Liver (tissue), 9 donors: Measurements from ENCODE around the gene NPC1L1. TPM values are rescaled to one million over a fixed set of nuclear protein-coding genes. Genes with fewer than 3 reads are reported as not detected.

Source experiments
- DNase-seq: peaks from one replicate; pipeline ENCODE4 v3.0.0-alpha.2; 2017; ENCODE audit warnings: low spot score
- H3K27ac ChIP-seq, 2 donors: one replicate each; pipeline ENCODE4 v1.7.0; 2013; ENCODE audit warnings: inconsistent platforms in 2 of 2, low read length in 2 of 2, control low read depth in 1 of 2, low read depth in 1 of 2, mild to moderate bottlenecking in 1 of 2
- H3K27me3 ChIP-seq, 4 donors: one replicate each; pipeline versions ENCODE4 v1.6.1 to v1.7.0; 2013; ENCODE audit warnings: low read length in 3 of 4, inconsistent platforms in 1 of 4, mild to moderate bottlenecking in 1 of 4, moderate library complexity in 1 of 4; ENCODE audit not compliant: control insufficient read depth in 4 of 4, insufficient read depth in 4 of 4
- H3K36me3 ChIP-seq, 4 donors: one replicate each; pipeline versions ENCODE4 v1.6.1 to v1.7.0; 2013; ENCODE audit warnings: low read length in 3 of 4, mild to moderate bottlenecking in 3 of 4, low read depth in 1 of 4, moderate library complexity in 1 of 4; ENCODE audit not compliant: control insufficient read depth in 4 of 4, insufficient read depth in 3 of 4
- H3K4me1 ChIP-seq, 4 donors: one replicate each; pipeline versions ENCODE4 v1.6.1 to v1.7.0; 2013; ENCODE audit warnings: low read length in 3 of 4, mild to moderate bottlenecking in 3 of 4, moderate library complexity in 1 of 4; ENCODE audit not compliant: control insufficient read depth in 4 of 4, insufficient read depth in 4 of 4
- H3K4me3 ChIP-seq, 3 donors: one replicate each; pipeline versions ENCODE4 v1.6.1 to v1.7.0; 2013; ENCODE audit warnings: low read length in 3 of 3, control low read depth in 1 of 3, low read depth in 1 of 3, mild to moderate bottlenecking in 1 of 3
- H3K9ac ChIP-seq, 2 donors: one replicate each; pipeline ENCODE4 v1.7.0; 2013; ENCODE audit warnings: low read length in 2 of 2, mild to moderate bottlenecking in 2 of 2, moderate library complexity in 2 of 2, control low read depth in 1 of 2, low read depth in 1 of 2
- H3K9me3 ChIP-seq, 4 donors: one replicate each; pipeline versions ENCODE4 v1.6.1 to v1.7.0; 2013; ENCODE audit warnings: low read length in 3 of 4; ENCODE audit not compliant: control insufficient read depth in 4 of 4
- EGR1 ChIP-seq, 2 donors: IDR thresholded peaks; 2 replicates each; pipeline ENCODE4 v1.6.1; 2016 to 2018; ENCODE audit warnings: antibody characterized with exemption in 2 of 2, low read depth in 2 of 2
- FOXA1 ChIP-seq: IDR thresholded peaks from 2 replicates; pipeline ENCODE4 v1.6.1; 2016; ENCODE audit warnings: antibody characterized with exemption
- FOXA2 ChIP-seq: IDR thresholded peaks from 2 replicates; pipeline ENCODE4 v1.6.1; 2016; ENCODE audit warnings: antibody characterized with exemption
- GABPA ChIP-seq, 2 donors: IDR thresholded peaks in 1 of 2; conservative IDR thresholded peaks in 1 of 2; 2 replicates each; pipeline ENCODE4 v1.6.1; 2016; ENCODE audit warnings: antibody characterized with exemption in 2 of 2, mild to moderate bottlenecking in 1 of 2, moderate library complexity in 1 of 2
- HNF4A ChIP-seq, 2 donors: conservative IDR thresholded peaks; 2 replicates each; pipeline ENCODE4 v1.6.1; 2016; ENCODE audit warnings: antibody characterized with exemption in 2 of 2, mild to moderate bottlenecking in 2 of 2
- HNF4G ChIP-seq: IDR thresholded peaks from 2 replicates; pipeline ENCODE4 v1.6.1; 2016; ENCODE audit warnings: antibody characterized with exemption
- JUND ChIP-seq, 2 donors: IDR thresholded peaks; 2 replicates each; pipeline ENCODE4 v1.6.1; 2016; ENCODE audit warnings: antibody characterized with exemption in 2 of 2
- NR2F2 ChIP-seq: IDR thresholded peaks from 2 replicates; pipeline ENCODE4 v1.6.1; 2016; ENCODE audit warnings: antibody characterized with exemption
- RAD21 ChIP-seq, 2 donors: IDR thresholded peaks; 2 replicates each; pipeline ENCODE4 v1.6.1; 2016; ENCODE audit warnings: antibody characterized with exemption in 2 of 2, mild to moderate bottlenecking in 2 of 2
- RXRA ChIP-seq, 2 donors: IDR thresholded peaks; 2 replicates each; pipeline ENCODE4 v1.6.1; 2017 to 2018; ENCODE audit warnings: antibody characterized with exemption in 2 of 2, mild to moderate bottlenecking in 1 of 2
- SP1 ChIP-seq: IDR thresholded peaks from 2 replicates; pipeline ENCODE4 v1.6.1; 2018; ENCODE audit warnings: antibody characterized with exemption, mild to moderate bottlenecking
- TAF1 ChIP-seq: conservative IDR thresholded peaks from 2 replicates; pipeline ENCODE4 v1.6.1; 2016; ENCODE audit warnings: antibody characterized with exemption, mild to moderate bottlenecking
- YY1 ChIP-seq: IDR thresholded peaks from 2 replicates; pipeline ENCODE4 v1.6.1; 2016; ENCODE audit warnings: antibody characterized with exemption, mild to moderate bottlenecking
- WGBS: extraction: QIAGEN DNeasy Blood & Tissue Kit; methylation state at CpG from one replicate; pipeline ENCODE4 v1.1.7; 2013; 5-methylcytosine and 5-hydroxymethylcytosine counted together
- polyA plus RNA-seq, 2 donors: library from polyadenylated mRNA; stranded (reverse) in 1 of 2; unstranded in 1 of 2; fragments of 200-250 nt in 1 of 2; fragments of >200 nt in 1 of 2; fragmentation: Nextera tagmentation in 1 of 2; extraction: Ambion mirVana in 1 of 2; gene quantifications; one replicate each; pipeline versions ENCODE4 v1.2.1 to v1.2.3, GENCODE V29; 2013 to 2015
- total RNA-seq, 2 donors: library from RNA; depleted of rRNA; stranded (reverse); fragments of >200 nt; gene quantifications; one replicate each; pipeline ENCODE4 v1.2.3, GENCODE V29; 2014
- TF ChIP-seq, protein P1 (sequence below): IDR thresholded peaks from 2 replicates; pipeline ENCODE4 v1.6.1; 2016; ENCODE audit warnings: antibody characterized with exemption, mild to moderate bottlenecking
- TF ChIP-seq, protein P2 (sequence below): IDR thresholded peaks from 2 replicates; pipeline ENCODE4 v1.6.1; 2016; ENCODE audit warnings: antibody characterized with exemption
- TF ChIP-seq, protein P3 (sequence below): IDR thresholded peaks from 2 replicates; pipeline ENCODE4 v1.6.1; 2016; ENCODE audit warnings: antibody characterized with exemption
- TF ChIP-seq, protein P4 (sequence below): fragments of 150-350 bp; IDR thresholded peaks from 2 replicates; pipeline ENCODE4 v1.5.1; 2017; ENCODE audit warnings: improper control_type of control experiment, low read depth, low read length; ENCODE audit not compliant: missing input control
- donor health status: healthy.
- donor health status: healthy.
- donor health status: healthy.
- donor health status: healthy.
- donor health status: healthy.

NPC1L1 gene
- total and polyA plus RNA-seq, 4 donors: 7.2 to 22.1 (median 15.3) TPM

DNA sequence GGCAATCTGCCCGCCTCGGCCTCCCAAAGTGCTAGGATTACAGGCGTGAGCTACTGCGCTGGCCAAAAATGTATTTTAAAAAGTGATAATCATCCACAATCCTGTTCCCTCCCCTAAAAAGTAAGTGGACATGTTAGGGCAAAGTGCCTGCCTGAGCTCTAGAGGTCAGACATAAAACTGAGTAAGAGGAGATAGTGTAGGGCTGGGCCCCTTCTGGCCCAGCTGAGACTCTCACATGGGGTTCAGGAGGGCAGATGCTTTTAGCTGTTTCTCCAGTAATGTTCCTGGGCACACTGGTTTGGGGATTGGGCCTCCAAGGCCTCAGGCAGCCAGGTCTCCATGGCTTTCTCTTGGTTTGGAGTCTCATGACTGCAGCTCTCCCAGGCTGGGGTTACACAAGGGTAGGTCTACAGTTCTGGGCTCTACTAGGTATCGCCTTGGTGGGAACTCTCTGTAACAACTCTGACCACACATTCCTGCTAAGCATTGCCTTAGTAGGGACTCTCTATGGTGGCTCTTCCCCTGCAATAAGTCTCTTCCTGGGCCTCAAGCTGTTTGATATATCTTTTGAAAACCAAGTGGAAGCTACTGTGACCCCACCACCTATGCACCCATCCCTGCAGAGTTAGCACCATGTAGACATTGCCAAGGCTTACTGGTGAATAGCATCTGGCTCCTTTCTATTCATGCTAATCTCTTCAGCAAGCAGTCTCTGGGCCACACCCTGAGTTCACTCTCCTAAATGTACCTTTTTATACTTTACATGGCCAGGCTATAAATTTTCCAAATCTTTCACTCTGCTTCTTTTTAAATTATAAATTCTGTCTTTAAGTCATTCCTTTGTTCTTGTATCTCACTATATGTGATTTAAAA, 43.7 kb downstream of the NPC1L1 start:
- no peaks in the 10 kb centered on the region for H3K9me3 ChIP-seq
- H3K27me3 ChIP-seq: no peaks in the 10 kb centered on the region
- H3K4me1 ChIP-seq: no peaks in the 10 kb centered on the region
- no peak overlapping the region for H3K27ac ChIP-seq
- DNase-seq: no peak
- H3K4me3 ChIP-seq: no peak overlapping the region
- TF ChIP-seq NR2F2 (no peak), RXRA (IDR thresholded peaks at IDR 0.05) (no peak), HNF4G (no peak), SP1 (no peak), FOXA2 (no peak), YY1 (no peak), HNF4A (conservative IDR thresholded peaks at IDR 0.05) (no peak), EGR1 (IDR thresholded peaks at IDR 0.05; ENCODE audit: low read depth in 2 of 2) (no peak), RAD21 (IDR thresholded peaks at IDR 0.05) (no peak), JUND (IDR thresholded peaks at IDR 0.05) (no peak), FOXA1 (no peak)
- TF ChIP-seq, protein P1, sequence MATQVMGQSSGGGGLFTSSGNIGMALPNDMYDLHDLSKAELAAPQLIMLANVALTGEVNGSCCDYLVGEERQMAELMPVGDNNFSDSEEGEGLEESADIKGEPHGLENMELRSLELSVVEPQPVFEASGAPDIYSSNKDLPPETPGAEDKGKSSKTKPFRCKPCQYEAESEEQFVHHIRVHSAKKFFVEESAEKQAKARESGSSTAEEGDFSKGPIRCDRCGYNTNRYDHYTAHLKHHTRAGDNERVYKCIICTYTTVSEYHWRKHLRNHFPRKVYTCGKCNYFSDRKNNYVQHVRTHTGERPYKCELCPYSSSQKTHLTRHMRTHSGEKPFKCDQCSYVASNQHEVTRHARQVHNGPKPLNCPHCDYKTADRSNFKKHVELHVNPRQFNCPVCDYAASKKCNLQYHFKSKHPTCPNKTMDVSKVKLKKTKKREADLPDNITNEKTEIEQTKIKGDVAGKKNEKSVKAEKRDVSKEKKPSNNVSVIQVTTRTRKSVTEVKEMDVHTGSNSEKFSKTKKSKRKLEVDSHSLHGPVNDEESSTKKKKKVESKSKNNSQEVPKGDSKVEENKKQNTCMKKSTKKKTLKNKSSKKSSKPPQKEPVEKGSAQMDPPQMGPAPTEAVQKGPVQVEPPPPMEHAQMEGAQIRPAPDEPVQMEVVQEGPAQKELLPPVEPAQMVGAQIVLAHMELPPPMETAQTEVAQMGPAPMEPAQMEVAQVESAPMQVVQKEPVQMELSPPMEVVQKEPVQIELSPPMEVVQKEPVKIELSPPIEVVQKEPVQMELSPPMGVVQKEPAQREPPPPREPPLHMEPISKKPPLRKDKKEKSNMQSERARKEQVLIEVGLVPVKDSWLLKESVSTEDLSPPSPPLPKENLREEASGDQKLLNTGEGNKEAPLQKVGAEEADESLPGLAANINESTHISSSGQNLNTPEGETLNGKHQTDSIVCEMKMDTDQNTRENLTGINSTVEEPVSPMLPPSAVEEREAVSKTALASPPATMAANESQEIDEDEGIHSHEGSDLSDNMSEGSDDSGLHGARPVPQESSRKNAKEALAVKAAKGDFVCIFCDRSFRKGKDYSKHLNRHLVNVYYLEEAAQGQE: no peak
- TF ChIP-seq, protein P2, sequence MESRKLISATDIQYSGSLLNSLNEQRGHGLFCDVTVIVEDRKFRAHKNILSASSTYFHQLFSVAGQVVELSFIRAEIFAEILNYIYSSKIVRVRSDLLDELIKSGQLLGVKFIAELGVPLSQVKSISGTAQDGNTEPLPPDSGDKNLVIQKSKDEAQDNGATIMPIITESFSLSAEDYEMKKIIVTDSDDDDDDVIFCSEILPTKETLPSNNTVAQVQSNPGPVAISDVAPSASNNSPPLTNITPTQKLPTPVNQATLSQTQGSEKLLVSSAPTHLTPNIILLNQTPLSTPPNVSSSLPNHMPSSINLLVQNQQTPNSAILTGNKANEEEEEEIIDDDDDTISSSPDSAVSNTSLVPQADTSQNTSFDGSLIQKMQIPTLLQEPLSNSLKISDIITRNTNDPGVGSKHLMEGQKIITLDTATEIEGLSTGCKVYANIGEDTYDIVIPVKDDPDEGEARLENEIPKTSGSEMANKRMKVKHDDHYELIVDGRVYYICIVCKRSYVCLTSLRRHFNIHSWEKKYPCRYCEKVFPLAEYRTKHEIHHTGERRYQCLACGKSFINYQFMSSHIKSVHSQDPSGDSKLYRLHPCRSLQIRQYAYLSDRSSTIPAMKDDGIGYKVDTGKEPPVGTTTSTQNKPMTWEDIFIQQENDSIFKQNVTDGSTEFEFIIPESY: no peak
- TF ChIP-seq, protein P3, sequence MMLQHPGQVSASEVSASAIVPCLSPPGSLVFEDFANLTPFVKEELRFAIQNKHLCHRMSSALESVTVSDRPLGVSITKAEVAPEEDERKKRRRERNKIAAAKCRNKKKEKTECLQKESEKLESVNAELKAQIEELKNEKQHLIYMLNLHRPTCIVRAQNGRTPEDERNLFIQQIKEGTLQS: no peak
- TF ChIP-seq, protein P4, sequence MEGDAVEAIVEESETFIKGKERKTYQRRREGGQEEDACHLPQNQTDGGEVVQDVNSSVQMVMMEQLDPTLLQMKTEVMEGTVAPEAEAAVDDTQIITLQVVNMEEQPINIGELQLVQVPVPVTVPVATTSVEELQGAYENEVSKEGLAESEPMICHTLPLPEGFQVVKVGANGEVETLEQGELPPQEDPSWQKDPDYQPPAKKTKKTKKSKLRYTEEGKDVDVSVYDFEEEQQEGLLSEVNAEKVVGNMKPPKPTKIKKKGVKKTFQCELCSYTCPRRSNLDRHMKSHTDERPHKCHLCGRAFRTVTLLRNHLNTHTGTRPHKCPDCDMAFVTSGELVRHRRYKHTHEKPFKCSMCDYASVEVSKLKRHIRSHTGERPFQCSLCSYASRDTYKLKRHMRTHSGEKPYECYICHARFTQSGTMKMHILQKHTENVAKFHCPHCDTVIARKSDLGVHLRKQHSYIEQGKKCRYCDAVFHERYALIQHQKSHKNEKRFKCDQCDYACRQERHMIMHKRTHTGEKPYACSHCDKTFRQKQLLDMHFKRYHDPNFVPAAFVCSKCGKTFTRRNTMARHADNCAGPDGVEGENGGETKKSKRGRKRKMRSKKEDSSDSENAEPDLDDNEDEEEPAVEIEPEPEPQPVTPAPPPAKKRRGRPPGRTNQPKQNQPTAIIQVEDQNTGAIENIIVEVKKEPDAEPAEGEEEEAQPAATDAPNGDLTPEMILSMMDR: no peak
- WGBS: 96% methylated on average over 5 of the region's 5 CpGs
- no peak overlapping the region for H3K9ac ChIP-seq
- no peaks in the 10 kb centered on the region for H3K36me3 ChIP-seq

DNA sequence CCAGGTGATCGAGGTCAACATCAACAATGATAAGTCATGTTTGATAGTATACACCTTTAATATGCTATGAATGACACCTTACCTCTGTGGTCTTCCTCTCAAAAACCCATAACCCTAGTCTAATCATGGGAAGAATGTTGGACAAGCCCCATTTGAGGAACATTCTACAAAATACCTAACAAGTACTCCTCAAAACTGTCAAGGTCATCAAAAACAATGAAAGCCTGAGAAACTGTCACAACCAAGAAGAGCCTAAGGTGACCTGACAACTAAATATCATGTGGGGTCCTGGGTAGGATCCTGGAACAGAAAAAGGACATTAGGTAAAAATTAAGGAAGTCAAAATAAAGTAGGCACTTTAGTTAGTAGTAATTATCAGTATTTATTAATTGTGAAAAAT, 44.7 kb downstream of the NPC1L1 start:
- Histone ChIP-seq H3K9me3 (no peaks in the 10 kb centered on the region), H3K27ac (no peak overlapping the region), H3K4me1 (no peaks in the 10 kb centered on the region), H3K36me3 (no peaks in the 10 kb centered on the region), H3K9ac (no peak overlapping the region), H3K27me3 (no peaks in the 10 kb centered on the region), H3K4me3 (no peak overlapping the region)
- 86% methylated on average over 1 of the region's 1 CpG for WGBS
- no peak for DNase-seq
- TF ChIP-seq JUND (IDR thresholded peaks at IDR 0.05) (no peak), YY1 (no peak), HNF4A (conservative IDR thresholded peaks at IDR 0.05) (no peak), FOXA2 (no peak), GABPA (IDR thresholded peaks at IDR 0.05 in 1 of 2, conservative IDR thresholded peaks at IDR 0.05 in 1 of 2) (no peak), HNF4G (no peak), SP1 (no peak), RAD21 (IDR thresholded peaks at IDR 0.05) (no peak), FOXA1 (no peak), EGR1 (IDR thresholded peaks at IDR 0.05; ENCODE audit: low read depth in 2 of 2) (no peak), RXRA (IDR thresholded peaks at IDR 0.05) (no peak), NR2F2 (no peak), TAF1 (no peak)
- TF ChIP-seq, protein P2: no peak
- TF ChIP-seq, protein P1: no peak
